HG02759 (cell line): ENCODE measurements around the gene PDE4D.
"Not testable (repeated sequence)": the region's sequence is repeated elsewhere in the genome, so short reads cannot be mapped to it uniquely, and the experiment has no call there.

ENCODE experiments used
- ATAC-seq: cut with Tn5 transposase; IDR thresholded peaks from one replicate; pipeline ENCODE4 v1.9.1; 2021; ENCODE audit warnings: mild to moderate bottlenecking, moderate library complexity; ENCODE audit not compliant: unreplicated experiment

The PDE4D gene

DNA sequence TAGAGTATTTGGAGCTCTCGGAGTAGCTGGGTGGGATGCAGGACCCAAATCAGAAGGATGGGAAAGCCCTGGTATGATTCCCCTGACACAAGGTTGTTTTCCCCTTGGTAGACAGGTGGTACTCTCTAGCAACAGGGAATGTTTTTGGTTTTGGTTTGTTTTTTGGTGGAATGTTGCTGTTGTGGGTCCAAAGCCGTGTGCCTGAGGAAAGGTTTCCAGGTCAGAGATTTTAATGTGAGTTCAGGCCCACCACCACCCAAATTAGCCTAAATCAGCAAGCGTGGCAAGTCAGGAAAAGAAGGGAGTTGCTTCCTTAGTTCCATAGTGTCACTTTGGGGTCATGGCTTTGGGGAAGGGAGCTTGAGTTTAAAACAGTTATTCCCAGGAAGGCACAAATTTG lies 925.2 kb downstream of the PDE4D start:
- ATAC-seq: no peak

DNA sequence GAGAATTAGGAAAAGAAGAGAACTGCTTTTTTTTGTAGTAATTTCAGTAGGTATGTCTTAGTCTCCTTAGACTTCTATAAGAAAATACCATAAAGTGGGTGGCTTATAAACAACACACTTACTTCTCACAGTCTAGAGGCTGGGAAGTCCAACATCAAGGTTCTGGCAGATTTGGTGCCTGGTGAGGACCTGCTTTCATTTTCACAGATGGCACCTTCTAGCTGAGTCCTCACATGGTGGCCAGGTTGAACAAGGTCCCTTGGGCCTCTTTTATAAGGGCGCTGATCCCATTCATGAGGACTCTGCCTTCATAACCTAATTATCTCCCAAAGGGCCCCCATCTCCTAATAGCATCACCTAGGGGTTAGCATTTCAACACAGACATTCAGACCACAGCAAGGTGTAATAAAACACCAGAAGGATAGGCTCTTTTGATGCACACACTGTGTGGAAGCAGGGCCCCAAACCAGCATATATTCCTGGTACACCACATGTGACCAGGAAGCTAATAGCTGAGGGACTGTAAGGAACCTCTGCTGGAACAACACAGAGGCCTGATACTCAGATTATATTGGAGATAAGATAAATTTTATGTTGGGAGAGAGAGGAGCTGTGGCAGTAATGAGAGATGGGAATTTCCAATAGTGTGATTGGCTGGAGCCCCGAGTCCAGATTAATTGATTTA lies 925.8 kb downstream of the PDE4D start:
- no peak for ATAC-seq

DNA sequence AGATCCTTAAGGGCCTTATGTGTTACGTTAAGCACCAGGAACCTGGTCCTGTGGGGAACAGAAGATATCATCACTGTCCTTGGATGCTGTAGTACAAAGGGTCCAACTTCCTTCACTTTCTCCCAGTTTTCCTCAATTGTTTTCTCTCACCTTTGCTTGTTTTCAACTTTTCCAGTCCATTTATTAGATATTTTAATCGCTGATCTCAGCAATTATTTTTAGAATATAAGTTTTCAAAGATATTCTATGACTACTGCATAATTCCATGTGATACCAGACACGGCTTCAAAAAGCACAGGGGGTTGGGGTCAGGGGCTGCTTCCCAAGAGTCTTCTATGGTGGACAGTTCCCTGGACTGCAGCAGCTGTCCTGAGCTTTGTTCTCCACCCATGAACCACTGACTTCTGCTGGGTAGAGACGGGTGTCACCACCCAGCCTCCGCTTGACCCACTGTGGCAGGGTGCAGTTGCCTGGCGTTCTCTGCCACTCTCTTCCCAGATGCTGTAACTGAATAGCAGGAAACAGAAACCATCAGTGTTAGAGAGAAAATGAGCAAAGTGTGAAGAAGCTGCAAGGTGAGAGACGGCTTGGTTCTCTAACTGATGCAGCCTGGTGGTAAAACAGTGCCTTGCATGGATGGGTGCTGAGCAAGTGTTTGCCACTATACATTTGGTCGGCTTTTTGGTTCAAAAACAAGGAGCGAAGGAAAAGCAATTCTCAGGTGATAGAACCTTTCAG lies 927.7 kb downstream of the PDE4D start:
- ATAC-seq: no peak

DNA sequence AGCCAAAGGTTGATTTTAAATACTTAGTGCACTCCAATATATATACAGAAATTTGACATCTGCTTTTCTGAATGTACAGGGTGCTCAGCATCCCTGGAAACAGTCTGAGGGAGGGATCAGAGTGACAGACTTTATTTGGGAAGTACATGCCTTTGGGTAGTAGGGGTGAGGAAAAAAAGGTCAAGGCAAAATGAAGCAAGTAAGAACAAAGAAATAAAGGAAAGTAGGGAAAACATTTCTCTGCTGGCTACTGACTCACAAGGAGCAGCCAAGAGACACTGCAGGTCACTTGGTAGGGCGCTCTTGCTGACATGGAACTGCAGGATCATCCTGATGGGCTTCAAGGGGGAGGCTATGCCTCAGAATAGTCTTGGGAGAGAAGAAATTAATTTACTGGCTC lies 929.7 kb downstream of the PDE4D start:
- no peak for ATAC-seq

- ATAC-seq: no peak
Observed at GRCh38 chr5:58963361-58963760, 930.2 kb downstream of the PDE4D start.

GRCh38 chr5:58961631-58962280 lies 931.8 kb downstream of the PDE4D start:
- no peak for ATAC-seq

DNA sequence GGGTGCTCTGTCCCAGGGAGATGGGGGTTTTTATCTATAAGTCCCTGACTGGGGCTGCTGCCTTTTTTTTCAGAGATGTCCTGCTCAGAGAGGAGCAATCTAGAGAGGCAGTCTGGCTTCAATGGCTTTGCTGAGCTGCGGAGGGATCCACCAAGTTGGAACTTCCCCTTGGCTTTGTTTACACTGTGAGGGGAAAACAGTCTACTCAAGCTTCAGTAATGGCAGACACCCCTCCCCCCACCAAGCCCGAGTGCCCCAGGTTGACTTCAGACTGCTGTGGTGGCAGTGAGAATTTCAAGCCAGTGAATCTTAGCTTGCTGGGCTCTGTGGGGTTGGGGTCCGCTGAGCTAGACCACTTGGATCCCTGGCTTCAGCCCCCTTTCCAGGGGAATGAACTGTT lies 934.8 kb downstream of the PDE4D start:
- no peak for ATAC-seq

GRCh38 chr5:58953218-58953617 lies 940.3 kb downstream of the PDE4D start:
- not testable (repeated sequence) for ATAC-seq

GRCh38 chr5:58950224-58950623 lies 943.3 kb downstream of the PDE4D start:
- ATAC-seq: no peak

GRCh38 chr5:58946230-58946629 lies 947.3 kb downstream of the PDE4D start:
- no peak for ATAC-seq

GRCh38 chr5:58944221-58944620 lies 949.3 kb downstream of the PDE4D start:
- no peak for ATAC-seq

DNA sequence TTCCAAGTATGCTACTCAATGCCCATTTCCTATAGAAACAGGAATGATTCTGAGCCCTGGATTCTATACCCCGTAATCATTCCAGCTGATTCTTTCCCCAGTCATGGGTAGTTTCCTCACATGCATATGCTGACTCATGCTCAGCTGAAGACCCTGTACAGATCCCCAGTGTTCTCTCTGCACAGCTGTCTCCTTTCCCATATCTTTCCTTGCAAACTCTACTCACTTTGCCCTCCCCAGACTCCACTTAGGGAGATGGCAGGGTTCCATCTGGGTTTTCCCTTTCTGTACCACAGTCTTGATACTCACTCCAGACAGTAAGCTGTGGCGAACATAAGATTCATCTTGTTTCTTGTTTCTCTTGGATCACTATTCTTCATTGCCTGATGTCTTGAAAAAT lies 953.1 kb downstream of the PDE4D start:
- ATAC-seq: no peak

DNA sequence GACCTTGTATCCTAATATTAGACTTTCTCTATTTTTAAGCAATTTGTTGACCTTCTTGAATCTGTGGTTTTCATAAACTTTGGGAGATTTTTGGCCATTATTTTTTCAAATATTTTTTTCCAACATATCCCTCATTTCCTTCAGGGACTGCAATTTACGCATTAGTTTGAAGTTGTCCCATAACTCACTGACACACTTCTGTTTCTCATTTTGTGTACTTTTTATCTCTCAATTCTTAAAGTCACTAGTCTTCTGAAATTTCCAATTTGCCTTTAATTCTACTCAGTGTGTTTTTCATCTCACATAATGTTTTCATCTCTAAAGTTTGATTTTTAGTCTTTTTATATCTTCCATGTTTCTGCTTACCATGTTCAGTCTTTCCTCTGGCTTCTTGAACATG lies 953.9 kb downstream of the PDE4D start:
- ATAC-seq: no peak

- no peak for ATAC-seq
Observed at GRCh38 chr5:58938563-58939424, 954.7 kb downstream of the PDE4D start.

DNA sequence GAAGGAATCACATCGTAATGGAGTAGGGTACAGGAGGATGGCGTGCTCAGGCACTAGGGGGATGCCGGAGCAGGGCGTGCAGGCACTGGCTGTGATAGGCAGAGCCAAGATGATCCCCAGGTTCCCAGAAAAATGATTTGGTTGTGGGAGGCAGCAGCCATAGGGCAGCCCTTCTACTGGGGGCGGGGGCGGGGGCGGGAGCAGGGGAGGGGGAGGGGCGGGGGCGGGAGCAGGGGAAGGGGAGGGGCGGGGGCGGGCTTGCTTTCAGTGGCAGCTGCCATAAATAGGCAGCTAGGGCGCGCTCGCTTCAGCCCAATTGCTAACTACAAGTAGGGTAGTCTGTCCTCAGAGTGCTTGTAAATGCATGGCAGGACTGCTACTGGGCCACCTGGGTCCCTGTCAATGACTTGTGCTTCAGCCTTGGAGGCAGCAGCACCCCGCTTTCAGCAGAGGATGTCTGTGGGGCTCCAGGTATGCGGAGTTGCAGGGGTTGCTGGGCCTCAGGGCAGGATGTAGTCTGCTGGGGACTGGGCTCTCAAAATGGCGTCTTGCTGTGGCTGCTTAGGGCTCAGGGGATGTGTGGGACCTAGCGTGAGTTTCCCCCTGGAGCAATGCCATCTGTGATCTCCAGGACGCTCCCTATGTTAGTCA lies 956.4 kb downstream of the PDE4D start:
- no peak for ATAC-seq

DNA sequence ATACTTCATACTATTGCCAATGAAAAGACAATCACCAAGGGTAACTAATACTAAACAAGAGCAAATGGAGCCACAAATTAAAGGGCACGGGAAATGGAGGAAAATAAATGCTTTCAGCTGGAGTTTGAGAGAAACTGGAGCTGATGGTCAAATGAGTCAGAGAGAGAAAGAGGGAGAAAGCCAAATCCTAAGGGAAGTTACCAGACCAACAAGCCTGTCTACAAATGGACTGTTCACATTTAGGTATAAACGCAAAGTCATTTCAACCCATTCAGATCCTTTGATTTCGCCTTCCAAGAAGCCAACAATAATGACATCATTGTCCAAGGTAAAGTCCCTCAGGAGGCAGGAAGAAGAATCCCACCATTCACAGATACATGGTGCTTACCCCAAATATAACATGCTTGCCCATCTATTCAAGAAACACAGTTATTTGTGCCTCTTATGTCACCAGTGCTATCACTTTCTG lies 958.9 kb downstream of the PDE4D start:
- no peak for ATAC-seq

GRCh38 chr5:58933891-58934628 lies 959.5 kb downstream of the PDE4D start:
- no peak for ATAC-seq

DNA sequence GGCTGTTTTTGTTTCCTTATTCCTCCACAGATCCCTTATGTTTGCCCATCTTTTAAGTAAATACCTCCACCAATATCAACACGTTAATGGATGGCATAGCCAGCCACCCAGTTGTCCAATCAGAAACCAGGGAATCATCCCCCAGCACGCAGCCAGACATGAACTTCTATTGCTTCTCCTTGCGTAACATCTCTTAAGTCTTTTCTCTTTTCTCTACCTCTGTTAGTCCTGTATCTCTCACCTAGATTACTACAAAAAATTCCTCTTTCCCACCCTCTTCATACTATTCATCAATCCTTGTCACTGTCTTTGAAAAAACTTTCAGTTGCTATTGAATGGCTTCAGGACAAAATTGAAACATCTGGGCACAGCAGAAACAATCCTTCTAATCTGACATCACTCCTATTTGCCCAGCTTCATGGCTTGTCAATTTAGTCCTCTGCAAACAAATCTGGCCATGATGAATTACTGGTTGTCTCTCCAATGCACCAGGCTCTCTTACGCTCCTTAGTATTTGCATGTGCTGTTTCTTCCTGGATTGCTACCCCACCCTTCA lies 961.4 kb downstream of the PDE4D start:
- no peak for ATAC-seq

GRCh38 chr5:58930520-58930919 lies 963.0 kb downstream of the PDE4D start:
- ATAC-seq: no peak

GRCh38 chr5:58929726-58930125 lies 963.8 kb downstream of the PDE4D start:
- no peak for ATAC-seq
